Suppressor macrophage treated with lipopolysaccharide for 4 hours (primary cell): Measurements from ENCODE around the gene PCDHGB3.
A peak's percentile ranks its signal among the peaks of the same experiment; 100 is the strongest.
"Not testable (repeated sequence)": the region's sequence is repeated elsewhere in the genome, so short reads cannot be mapped to it uniquely, and the experiment has no call there.

Experiments used
- DNase-seq: peaks from one replicate; pipeline ENCODE4 v3.0.0-alpha.2; 2020

PCDHGB3 gene

DNA sequence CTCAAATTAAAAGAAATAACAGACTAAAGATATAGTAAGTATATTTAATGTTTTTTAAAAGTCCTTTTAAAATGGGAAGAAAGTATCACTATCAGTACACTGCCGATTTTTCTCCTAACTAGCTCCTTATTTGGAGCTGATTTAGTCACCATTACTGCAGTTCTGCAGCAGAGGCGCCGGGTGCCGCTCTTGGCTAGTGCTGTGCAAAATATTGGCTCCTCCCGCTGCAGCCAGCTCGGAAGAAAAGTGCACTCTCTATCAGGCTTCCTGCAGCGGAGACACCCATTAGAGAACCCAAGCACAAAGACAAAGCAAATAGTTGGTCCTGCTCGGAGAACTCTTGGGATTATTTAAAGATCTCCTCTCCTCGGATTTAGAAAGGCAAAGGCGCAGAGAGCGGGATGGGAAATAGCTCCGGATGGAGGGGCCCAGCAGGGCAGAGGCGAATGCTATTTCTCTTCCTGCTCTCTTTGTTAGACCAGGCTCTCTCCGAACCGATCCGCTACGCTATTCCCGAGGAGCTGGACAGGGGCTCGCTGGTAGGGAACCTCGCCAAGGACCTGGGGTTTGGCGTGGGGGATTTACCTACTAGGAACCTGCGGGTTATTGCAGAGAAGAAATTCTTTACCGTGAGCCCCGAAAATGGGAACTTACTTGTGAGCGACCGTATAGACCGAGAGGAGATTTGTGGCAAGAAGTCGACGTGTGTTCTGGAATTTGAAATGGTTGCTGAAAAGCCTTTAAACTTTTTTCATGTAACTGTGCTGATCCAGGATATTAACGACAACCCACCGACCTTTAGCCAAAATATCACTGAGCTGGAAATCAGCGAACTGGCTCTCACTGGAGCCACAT is at the start of gene PCDHGB3:
Gene PCDHGB3 (plus strand): TSS at position 249 of the 855 bp plus-strand sequence. CDS start 153 bp downstream, at position 402.
- DNase-seq, result peak; percentile 22

DNA sequence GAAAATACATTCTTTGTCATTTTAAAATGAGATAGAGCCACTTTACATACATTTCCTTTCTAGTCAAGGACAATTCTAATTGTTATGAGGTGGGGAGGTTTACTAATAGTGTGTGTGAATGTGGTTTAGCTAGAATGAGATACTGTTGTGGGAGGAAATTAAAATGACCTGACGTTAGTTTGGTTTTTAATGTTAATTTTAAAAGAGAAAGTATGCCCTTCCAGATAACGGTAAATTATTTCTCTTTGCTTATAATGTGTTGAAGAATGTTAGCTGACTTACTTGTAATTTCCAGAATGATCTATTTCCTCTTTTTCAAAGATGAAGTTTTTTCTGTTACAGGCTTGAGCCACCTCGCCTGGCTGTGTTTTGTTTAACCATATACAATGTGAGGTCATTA is 47.8 kb upstream of the PCDHGB3 start:
- no peak for DNase-seq

DNA sequence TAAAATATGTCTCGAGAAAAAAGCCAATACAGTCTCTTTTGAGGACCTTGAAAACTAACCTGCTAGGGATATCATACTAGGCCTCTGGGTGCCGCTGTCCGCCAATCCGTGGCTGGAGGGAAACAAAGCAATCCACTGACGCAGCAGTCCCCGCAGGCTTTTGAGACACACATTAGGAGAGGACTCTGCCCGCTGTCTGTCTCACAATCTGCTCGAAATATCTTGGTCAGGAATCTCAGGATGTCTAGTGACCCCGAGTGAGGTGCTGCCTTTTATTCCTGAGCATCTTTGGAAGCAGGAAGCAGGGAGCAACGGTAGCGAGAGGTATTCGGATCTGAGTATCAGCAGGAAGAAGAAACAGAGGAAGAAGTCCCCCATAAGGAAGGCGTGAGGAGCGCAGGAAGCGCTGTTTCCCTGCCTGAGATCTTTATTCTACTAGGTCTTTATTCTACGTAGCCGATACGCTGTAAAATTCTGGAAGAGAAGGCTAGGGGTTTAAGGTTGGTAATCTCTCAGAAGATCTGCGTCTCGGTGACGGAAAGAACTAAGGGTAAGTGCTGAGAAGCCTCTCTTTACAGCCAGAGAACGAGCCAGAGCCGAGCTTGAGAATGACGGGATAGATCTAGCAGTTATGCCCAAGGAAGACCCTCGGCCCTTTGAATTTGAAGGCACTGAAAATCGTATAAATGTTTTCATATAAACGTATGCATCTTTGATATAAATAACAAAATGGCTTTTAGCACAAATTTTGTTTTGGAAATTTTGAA is 43.8 kb upstream of the PCDHGB3 start:
- peak; percentile 30 for DNase-seq

DNA sequence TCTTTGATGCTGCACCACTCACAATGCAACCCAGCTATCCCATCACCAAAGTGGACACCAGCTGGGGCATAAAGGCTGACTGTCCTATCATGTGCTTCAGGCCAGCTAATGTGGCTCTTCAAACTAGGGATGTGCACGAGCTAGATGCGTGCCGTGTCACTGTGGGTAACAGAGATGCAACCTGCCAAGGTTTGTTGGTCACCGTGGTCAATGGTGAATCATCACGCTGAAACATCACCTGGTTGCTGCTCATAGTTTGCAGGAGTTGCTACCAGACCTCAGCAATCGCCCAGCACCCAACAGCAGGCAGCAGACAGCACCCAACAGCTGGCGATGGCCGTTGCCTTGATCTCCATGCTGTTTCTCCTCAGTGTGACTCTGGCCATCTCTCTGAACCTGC is 41.8 kb upstream of the PCDHGB3 start:
- DNase-seq, result no peak

DNA sequence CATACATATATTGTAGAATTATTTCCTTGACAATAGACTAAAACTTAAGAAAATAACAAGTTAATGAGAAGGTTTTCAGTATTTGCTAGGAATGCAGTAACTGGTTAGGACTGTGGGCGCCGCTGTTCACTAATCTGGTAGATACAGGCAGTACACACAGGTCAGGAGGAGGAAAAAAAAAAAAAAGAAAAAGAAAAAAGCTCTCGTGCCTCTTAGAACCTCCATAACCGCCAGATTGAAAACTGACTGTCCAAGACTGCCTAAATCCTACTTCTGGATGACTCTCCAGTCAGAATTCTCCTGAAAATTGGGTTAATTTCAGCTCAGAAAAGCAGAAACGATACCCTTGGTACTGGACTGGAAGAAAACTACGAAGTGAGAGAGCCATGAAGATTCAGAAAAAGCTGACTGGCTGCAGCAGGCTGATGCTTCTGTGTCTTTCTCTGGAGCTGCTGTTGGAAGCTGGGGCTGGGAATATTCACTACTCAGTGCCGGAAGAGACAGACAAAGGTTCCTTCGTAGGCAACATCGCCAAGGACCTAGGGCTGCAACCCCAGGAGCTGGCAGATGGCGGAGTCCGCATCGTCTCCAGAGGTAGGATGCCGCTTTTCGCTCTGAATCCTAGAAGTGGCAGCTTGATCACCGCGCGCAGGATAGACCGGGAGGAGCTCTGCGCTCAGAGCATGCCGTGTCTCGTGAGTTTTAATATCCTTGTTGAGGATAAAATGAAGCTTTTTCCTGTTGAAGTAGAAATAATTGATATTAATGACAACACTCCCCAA is 39.6 kb upstream of the PCDHGB3 start, which contains the start of gene PCDHGA1:
Gene PCDHGA1 (plus strand): TSS at position 216 of the 782 bp plus-strand sequence.
- DNase-seq, result no peak

DNA sequence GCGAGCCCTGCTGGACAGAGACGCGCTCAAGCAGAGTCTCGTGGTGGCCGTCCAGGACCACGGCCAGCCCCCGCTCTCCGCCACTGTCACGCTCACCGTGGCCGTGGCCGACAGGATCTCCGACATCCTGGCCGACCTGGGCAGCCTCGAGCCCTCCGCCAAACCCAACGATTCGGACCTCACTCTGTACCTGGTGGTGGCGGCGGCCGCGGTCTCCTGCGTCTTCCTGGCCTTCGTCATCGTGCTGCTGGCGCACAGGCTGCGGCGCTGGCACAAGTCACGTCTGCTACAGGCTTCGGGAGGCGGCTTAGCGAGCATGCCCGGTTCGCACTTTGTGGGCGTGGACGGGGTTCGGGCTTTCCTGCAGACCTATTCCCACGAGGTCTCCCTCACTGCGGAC is 37.5 kb upstream of the PCDHGB3 start:
- not testable (repeated sequence) for DNase-seq

DNA sequence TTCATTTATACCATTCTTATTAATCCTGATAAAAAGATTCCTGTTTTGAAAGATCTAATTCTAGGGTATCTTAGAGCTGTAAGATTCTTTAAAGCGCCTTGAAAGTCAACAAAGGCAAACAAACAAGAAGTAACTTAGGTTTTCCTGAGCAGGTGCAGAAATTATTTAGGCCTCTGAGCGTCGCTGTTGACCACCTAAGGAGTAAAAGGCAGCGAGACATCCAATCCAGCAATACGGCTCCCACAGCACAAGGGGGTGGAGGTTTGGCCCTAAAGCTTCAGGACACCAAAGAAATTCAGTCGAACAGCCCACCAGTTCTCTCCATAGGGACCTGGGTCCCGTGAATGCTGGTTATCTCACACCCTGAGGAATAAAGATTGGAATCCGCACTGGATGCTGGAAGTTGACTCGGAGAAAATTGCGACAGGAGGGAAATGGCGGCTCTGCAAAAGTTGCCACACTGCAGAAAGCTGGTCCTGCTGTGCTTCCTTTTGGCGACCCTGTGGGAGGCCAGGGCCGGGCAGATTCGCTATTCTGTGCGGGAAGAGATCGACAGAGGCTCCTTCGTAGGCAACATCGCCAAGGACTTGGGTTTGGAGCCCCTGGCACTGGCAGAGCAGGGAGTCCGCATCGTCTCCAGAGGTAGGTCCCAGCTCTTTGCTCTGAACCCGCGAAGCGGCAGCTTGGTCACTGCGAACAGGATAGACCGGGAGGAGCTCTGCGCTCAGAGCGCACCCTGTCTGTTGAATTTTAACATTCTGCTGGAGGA is 31.3 kb upstream of the PCDHGB3 start, which contains the start of gene PCDHGA2:
Gene PCDHGA2 (plus strand): TSS at position 223 of the 769 bp plus-strand sequence.
- no peak for DNase-seq

DNA sequence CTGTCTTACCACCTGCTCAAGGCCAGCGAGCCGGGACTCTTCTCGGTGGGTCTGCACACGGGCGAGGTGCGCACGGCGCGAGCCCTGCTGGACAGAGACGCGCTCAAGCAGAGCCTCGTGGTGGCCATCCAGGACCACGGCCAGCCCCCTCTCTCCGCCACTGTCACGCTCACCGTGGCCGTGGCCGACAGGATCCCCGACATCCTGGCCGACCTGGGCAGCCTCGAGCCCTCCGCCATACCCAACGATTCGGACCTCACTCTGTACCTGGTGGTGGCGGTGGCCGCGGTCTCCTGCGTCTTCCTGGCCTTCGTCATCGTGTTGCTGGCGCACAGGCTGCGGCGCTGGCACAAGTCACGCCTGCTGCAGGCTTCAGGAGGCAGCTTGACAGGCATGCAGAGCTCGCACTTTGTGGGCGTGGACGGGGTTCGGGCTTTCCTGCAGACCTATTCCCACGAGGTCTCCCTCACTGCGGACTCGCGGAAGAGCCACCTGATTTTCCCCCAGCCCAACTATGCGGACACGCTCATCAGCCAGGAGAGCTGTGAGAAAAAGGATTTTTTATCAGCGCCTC is 29.2 kb upstream of the PCDHGB3 start:
- not testable (repeated sequence) for DNase-seq

DNA sequence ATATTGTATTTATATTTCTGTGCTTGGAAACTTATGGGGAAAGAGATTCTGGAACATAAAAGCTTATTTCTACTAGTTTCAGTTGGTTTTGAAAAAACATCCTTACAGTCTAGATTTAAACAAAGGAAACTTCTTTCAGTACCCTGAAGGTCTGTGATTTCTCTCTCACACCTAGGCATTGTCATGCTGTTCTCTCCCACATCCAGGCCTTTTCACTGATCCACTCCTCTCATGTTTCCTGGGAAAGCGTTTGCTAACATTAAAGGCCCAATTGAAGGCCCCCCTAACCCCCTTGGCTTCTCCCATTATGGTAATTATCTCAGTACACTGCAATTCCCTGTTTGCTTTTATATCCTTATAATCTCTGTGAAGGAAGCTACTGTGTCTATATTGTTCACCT is 27.3 kb upstream of the PCDHGB3 start:
- DNase-seq, result no peak

DNA sequence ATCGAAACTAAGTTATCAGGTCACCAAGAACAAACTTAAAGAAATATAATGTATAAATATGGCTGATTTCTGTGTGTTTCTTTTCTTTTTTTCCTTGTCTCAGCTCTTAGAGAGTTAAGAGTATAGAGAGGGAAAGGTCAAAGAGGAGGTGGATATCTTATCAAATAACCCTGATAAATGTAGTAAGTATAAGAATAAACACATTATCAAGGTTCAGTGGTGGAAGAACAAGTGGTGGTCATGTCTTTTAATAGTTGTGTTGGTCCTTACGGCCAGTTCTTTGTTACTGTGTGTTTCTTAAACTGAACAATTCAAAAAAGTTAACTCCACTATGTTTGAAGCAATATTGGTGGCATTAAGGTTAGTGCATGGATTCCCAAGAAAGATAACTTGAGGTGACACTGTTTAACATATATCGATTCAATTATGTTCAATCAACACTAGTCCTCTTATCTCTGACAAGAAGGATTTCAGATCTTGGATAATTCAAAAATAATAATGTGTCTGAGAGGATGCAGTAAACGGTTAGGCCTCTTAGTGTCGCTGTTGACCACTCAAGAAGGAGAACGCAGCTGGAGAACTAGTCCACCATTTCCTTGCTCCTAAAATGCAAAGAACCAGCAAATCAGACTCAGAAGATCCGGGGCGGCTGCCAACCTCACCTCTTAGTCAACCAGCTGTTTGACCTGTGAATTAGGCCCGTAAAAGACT is 26.6 kb upstream of the PCDHGB3 start, which contains the start of gene PCDHGA3:
Gene PCDHGA3 (plus strand): TSS at position 588 of the 711 bp plus-strand sequence. CDS start 205 bp downstream, outside the sequence.
- DNase-seq, result no peak

DNA sequence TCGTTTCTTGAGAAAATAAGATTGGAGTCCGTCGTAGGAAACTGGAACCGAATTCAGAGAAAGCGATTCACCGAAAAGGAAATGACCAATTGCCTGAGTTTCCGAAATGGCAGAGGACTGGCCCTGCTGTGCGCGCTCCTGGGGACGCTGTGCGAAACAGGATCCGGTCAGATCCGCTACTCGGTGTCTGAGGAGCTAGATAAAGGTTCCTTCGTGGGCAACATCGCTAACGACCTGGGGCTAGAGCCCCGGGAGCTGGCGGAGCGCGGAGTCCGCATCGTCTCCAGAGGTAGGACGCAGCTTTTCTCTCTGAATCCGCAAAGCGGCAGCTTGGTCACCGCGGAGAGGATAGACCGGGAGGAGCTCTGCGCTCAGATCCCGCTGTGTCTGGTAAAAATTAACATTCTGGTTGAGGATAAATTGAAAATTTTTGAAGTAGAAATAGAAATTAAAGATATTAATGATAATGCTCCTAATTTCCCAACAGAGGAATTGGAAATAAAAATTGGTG is 26.0 kb upstream of the PCDHGB3 start:
- no peak for DNase-seq

DNA sequence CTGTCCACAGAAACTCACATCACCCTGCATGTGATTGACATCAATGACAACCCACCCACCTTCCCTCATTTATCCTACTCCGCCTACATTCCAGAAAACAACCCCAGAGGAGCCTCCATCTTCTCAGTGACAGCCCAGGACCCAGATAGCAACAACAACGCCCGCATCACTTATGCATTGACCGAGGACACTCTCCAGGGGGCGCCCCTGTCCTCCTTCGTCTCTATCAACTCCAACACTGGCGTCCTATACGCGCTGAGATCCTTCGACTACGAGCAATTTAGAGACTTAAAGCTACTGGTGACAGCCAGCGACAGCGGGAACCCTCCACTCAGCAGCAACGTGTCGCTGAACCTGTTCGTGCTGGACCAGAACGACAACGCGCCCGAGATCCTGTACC is 24.7 kb upstream of the PCDHGB3 start:
- no peak for DNase-seq

DNA sequence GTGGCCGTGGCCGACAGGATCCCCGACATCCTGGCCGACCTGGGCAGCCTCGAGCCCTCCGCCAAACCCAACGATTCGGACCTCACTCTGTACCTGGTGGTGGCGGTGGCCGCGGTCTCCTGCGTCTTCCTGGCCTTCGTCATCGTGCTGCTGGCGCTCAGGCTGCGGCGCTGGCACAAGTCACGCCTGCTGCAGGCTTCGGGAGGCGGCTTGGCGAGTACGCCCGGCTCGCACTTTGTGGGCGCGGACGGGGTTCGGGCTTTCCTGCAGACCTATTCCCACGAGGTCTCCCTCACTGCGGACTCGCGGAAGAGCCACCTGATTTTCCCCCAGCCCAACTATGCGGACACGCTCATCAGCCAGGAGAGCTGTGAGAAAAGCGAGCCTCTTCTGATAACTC is 24.0 kb upstream of the PCDHGB3 start:
- DNase-seq, result not testable (repeated sequence)

DNA sequence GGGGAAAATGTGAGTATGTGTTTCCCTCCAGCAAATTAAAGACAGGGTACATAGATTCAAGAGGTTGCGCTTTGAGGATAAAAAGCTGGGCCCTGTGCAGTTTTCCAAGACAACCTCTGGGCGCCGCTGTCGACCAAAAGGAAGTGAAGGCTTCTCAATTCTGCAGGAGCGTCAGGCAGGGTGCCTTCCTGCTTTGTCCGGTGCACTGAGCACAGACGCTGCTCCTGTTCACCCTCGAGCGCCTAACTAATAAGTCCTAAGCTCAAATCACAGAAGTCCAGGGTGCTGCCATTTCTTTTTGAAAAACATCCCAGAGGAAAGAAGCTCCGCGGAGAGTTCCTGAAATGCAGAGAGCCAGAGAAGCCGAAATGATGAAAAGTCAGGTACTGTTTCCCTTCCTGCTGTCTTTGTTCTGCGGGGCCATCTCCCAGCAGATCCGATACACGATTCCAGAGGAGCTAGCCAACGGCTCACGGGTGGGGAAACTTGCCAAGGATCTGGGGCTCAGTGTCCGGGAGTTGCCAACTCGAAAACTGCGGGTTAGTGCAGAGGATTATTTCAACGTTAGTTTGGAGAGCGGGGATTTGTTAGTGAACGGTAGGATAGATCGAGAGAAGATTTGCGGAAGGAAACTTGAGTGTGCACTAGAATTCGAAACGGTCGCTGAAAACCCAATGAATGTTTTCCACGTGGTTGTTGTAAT is 20.0 kb upstream of the PCDHGB3 start, which contains the start of gene PCDHGB1:
Gene PCDHGB1 (plus strand): TSS at position 183 of the 703 bp plus-strand sequence. CDS start 162 bp downstream, at position 345.
- no peak for DNase-seq

DNA sequence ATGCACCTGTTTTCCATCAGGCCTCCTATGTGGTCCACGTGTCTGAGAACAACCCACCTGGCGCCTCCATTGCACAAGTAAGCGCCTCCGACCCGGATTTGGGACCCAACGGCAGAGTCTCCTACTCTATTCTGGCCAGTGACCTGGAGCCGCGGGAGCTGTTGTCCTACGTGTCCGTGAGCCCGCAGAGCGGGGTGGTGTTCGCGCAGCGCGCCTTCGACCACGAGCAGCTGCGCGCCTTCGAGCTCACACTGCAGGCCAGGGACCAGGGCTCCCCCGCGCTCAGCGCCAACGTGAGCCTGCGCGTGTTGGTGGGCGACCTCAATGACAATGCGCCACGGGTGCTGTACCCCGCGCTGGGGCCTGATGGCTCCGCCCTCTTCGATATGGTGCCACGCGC is 18.5 kb upstream of the PCDHGB3 start:
- no peak for DNase-seq

DNA sequence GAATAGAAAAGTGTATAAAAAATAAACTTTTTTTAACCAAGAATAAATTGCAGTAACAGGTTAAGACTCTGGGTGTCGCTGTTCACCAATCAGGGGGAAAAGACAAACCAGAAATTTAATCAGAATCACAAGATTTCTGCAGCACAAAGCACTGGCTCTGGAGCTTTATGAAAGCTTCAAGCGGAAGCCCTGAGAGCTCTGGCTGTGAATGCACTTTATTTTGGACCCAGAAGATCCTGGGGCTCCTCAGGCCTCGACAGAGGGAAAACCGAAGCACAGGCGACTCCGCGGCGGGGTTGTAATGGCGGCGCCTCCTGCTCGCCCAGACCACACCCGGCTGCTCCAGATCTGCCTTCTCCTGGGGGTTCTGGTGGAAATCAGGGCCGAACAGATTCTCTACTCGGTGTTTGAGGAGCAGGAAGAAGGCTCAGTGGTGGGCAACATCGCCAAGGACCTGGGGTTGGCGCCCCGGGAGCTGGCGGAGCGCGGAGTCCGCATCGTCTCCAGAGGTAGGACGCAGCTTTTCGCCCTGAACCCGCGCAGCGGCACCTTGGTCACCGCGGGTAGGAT is 15.1 kb upstream of the PCDHGB3 start, which contains the start of gene PCDHGA4:
Gene PCDHGA4 (plus strand): TSS at position 122 of the 570 bp plus-strand sequence. CDS start 87 bp downstream, at position 209.
- no peak for DNase-seq

DNA sequence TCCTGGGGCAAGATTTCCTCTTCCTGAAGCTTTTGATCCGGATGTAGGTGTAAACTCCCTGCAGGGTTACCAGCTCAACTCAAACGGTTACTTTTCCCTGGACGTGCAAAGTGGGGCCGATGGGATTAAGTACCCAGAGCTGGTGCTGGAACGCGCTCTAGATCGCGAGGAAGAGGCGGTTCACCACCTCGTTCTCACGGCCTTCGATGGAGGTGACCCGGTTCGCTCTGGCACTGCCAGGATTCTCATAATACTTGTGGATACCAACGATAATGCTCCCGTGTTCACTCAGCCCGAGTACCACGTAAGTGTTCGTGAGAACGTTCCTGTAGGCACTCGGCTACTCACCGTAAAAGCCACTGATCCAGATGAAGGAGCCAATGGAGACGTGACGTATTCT is 14.4 kb upstream of the PCDHGB3 start:
- no peak for DNase-seq

DNA sequence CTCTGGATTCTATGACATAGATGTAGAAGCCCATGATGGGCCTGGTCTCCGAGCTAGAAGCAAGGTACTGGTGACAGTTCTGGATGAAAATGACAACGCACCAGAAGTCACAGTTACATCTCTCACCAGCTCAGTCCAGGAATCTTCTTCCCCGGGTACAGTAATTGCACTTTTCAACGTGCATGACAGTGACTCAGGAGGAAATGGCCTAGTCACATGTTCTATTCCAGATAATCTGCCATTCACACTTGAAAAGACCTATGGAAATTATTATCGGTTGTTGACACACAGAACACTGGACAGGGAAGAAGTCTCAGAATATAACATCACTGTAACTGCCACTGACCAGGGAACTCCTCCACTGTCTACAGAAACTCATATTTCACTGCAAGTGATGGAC is 13.9 kb upstream of the PCDHGB3 start:
- DNase-seq, result no peak

DNA sequence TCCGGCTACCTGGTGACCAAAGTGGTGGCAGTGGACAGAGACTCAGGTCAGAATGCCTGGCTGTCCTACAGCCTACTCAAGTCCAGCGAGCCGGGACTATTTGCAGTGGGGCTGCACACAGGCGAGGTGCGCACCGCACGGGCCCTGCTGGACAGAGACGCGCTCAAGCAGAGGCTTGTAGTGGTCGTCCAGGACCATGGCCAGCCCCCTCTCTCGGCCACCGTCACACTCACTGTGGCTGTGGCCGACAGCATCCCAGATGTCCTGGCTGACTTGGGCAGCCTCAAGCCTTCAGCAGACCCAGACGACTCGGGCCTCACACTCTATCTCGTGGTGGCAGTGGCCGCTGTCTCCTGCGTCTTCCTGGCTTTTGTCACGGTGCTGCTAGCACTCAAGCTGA is 13.1 kb upstream of the PCDHGB3 start:
- DNase-seq, result no peak
